VCaP (cell line): Measurements from ENCODE around the gene ARRB1.

Experiments
- H3K27ac ChIP-seq: fragments of 450-650 bp; 2 replicates; pipeline ENCODE4 v1.5.1; 2017
- CTCF ChIP-seq: fragments of 450-650 bp; conservative IDR thresholded peaks from 2 replicates; pipeline ENCODE4 v1.5.1; 2017; ENCODE audit warnings: mild to moderate bottlenecking, moderate library complexity

Gene ARRB1

GRCh38 chr11:75345455-75346160, 5.9 kb downstream of the ARRB1 start:
- TF ChIP-seq CTCF = no peak
- peak overlapping the region; percentile 86; the same call in 1 of the 2 replicates for H3K27ac ChIP-seq

DNA sequence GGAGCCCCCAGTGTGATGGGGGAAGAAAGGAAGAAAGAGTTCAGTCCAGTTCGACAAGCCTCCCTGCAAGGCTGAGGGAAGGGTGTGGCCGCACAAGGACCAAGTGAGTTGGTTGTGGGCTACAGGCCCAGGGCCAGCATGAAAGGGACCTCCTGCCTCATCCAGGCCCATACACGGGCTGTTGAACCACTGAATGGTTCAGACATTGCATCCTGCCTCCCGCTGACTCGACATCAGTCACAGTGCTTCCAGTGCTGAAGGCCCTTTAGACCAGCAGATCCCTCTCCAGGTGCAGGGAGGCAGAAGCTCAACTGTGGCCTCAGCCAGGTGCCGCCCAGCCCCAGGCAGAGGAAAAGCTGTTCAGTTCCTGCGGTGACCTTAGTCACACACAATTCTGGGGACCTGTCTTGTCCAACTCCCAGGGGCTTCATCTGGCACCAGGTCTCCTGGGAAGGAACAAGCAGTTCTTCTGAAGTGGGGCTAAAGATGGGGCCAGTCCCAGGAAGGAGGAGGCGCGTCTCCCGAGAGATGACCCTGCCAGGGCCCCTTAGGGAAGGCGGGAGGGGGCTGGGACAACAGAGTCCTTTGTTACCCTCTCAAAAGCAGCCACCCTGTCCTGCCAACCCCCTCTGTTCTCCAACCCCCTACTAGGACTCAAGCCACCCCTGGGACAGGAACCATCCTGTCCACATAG, 6.6 kb downstream of the ARRB1 start:
- no peak for TF ChIP-seq CTCF
- peak overlapping the region; percentile 86 for H3K27ac ChIP-seq

DNA sequence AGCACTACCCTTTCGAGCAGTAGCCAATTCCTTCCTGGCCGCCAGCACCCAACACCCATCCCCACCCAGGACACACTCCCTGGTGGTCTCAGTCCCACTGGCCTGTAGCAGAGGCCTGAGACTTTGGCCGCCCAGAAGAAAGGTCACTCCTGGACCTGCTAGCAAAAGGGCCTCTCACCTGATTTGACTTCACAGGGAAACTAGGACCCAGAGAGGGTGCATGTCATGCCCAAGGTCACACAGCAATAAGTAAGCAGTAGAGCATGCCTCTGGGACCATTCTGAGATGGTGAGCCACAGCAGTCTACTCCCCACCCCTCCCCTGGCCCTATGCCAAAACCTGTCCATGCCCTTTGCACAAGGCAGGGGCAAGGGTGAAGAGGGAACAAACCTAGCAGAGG, 7.3 kb downstream of the ARRB1 start:
- no peak for TF ChIP-seq CTCF
- H3K27ac ChIP-seq = peak overlapping the region; percentile 86

DNA sequence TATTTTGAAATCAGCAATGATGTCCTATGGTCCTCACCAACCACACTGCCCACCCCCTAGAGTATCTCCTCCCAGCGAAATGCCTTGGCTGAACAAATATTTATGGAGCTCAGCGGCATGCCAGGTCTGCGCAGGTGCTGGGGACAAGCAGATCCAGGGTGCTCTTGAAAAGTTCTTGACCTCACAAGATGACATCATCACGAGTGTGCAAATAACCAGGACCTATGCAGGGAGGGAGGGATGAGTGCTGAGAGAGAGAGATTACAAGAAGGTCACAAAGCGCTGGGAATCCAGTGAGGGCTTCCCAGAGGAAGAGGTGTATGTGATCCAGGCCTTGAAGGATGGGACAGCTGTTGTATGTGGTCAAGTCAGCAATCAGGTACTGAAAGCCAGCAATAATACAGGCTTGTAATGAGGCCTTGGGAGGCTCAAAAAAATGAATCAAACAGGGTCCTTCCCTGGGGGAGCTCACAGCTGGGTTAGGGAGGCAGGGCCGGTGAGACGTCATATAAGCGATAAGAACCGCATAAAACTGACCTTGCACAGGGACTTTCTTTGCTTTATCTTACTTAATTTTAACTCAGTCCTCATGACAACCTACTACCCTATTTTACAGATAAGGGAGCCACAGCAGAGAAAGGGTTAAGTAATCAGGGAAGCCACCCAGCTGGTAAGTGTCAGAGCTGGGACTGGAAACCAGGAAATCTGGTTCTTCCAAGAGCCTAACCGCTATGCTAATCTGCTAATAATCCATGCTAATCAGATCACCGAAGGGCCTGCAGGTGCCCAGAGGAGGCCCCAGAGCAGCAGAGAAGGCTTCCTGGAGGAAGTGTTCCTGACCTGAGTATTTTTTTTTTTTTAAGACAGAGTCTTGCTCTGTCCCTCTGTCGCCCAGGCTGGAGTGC, 8.2 kb downstream of the ARRB1 start:
- peak overlapping the region; percentile 86 for H3K27ac ChIP-seq
- no peak for TF ChIP-seq CTCF

GRCh38 chr11:75342231-75342918, 9.1 kb downstream of the ARRB1 start:
- peak overlapping the region; percentile 86 for H3K27ac ChIP-seq

DNA sequence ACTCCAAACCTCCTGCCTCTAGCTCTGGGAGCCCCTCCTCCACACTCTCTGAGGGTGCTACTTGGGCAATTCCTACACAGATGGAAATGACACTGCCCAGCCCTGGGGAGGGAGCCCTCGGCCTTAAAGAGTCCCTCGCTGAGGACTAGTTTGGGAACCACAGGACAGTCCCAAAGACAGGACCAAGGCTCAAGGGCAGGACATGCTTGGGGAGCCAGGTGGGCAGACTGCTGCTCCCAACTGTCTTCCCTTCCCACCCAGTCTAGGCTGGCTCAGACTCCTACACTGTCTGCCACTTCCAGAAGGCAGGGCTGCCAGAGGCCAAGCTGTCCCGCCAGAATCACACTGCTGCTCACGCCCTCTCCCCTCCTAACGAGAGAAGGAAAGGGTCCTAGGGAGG, 9.8 kb downstream of the ARRB1 start:
- no peak for TF ChIP-seq CTCF
- H3K27ac ChIP-seq = peak overlapping the region; percentile 86

More at GRCh38 chr11:75342231-75342918, 9.1 kb downstream of the ARRB1 start:
- no peak for TF ChIP-seq CTCF
